GM23338 (cell line): ENCODE results near the gene CDKN2A. TPM values are rescaled to one million over a fixed set of nuclear protein-coding genes. Genes with fewer than 3 reads are reported as not detected.

ENCODE experiments used
- ATAC-seq: fragments of 200-7000 bp; cut with Tn5 transposase; 3 replicates; pipeline ENCODE4 v1.9.1; 2020
- DNase-seq: peaks from one replicate; pipeline ENCODE4 v3.0.0-alpha.2; 2015; ENCODE audit warnings: low spot score
- H2AFZ ChIP-seq: fragments of 200-600 bp; sonication (generic); 2 replicates; pipeline ENCODE4 v1.8.0; 2016; ENCODE audit warnings: antibody characterized with exemption, mild to moderate bottlenecking, moderate library complexity
- H3F3A ChIP-seq: fragments of 200-600 bp; sonication (generic); replicated peaks from 2 replicates; pipeline ENCODE4 v1.8.0; 2017; ENCODE audit warnings: antibody characterized with exemption, mixed run types, low read depth
- H3K27ac ChIP-seq: fragments of 200-600 bp; sonication (generic); 2 replicates; pipeline ENCODE4 v1.6.1; 2016; ENCODE audit warnings: low read depth
- H3K27me3 ChIP-seq: fragments of 200-600 bp; sonication (generic); 2 replicates; pipeline ENCODE4 v1.8.0; 2016; ENCODE audit warnings: mild to moderate bottlenecking, mixed run types, moderate library complexity; ENCODE audit not compliant: insufficient read depth
- H3K36me3 ChIP-seq: fragments of 200-600 bp; sonication (generic); 2 replicates; pipeline ENCODE4 v1.8.0; 2016; ENCODE audit warnings: mild to moderate bottlenecking; ENCODE audit not compliant: insufficient read depth
- H3K4me1 ChIP-seq: fragments of 200-600 bp; sonication (generic); 2 replicates; pipeline ENCODE4 v1.8.0; 2016; ENCODE audit warnings: mild to moderate bottlenecking, moderate library complexity; ENCODE audit not compliant: insufficient read depth
- H3K4me2 ChIP-seq: fragments of 200-600 bp; sonication (generic); 2 replicates; pipeline ENCODE4 v1.7.1; 2017; ENCODE audit warnings: mixed run types
- H3K4me3 ChIP-seq: fragments of 200-600 bp; sonication (generic); 2 replicates; pipeline ENCODE4 v1.6.1; 2016; ENCODE audit warnings: mixed run types
- H3K79me2 ChIP-seq: fragments of 200-600 bp; sonication (generic); replicated peaks from 2 replicates; pipeline ENCODE4 v1.8.0; 2017; ENCODE audit warnings: mild to moderate bottlenecking; ENCODE audit not compliant: insufficient read depth
- H3K9me2 ChIP-seq: fragments of 200-600 bp; sonication (generic); 2 replicates; pipeline ENCODE4 v1.8.0; 2017; ENCODE audit not compliant: insufficient read depth
- H4K20me1 ChIP-seq: fragments of 200-600 bp; sonication (generic); replicated peaks from 2 replicates; pipeline ENCODE4 v1.8.0; 2017; ENCODE audit warnings: mild to moderate bottlenecking; ENCODE audit not compliant: insufficient read depth
- H3K27ac Mint-ChIP-seq: 2 replicates; pipeline ENCODE4 v1.8.0; 2020; ENCODE audit warnings: inconsistent platforms, mild to moderate bottlenecking, moderate library complexity, mixed read lengths
- H3K27me3 Mint-ChIP-seq: 3 replicates; pipeline ENCODE4 v1.8.0; 2022; ENCODE audit warnings: low read depth, mild to moderate bottlenecking, moderate library complexity, mixed read lengths, inconsistent platforms; ENCODE audit not compliant: insufficient read depth, poor library complexity
- H3K36me3 Mint-ChIP-seq: 3 replicates; pipeline ENCODE4 v1.8.0; 2021; ENCODE audit warnings: low read depth, mild to moderate bottlenecking, inconsistent platforms, moderate library complexity, mixed read lengths
- H3K4me1 Mint-ChIP-seq: 3 replicates; pipeline ENCODE4 v1.8.0; 2020; ENCODE audit warnings: mild to moderate bottlenecking, inconsistent platforms, mixed read lengths
- H3K4me3 Mint-ChIP-seq: 3 replicates; pipeline ENCODE4 v1.8.0; 2021; ENCODE audit warnings: moderate library complexity, mild to moderate bottlenecking, inconsistent platforms, mixed read lengths
- H3K9me3 Mint-ChIP-seq: 3 replicates; pipeline ENCODE4 v1.8.0; 2020; ENCODE audit warnings: moderate library complexity, mild to moderate bottlenecking, inconsistent platforms, mixed read lengths
- CREB1 ChIP-seq: fragments of 250-450 bp; sonication (Bioruptor Pico); IDR thresholded peaks from 2 replicates; pipeline ENCODE4 v1.5.0; 2020; ENCODE audit warnings: low read depth, mild to moderate bottlenecking, moderate library complexity
- CTCF ChIP-seq, 2 experiments: fragments of 200-600 bp in 1 of 2; sonication (generic) in 1 of 2; conservative IDR thresholded peaks; 2 replicates each; pipeline versions ENCODE4 v1.5.1 to v1.6.1; 2016 to 2017; ENCODE audit warnings: antibody characterized with exemption in 2 of 2, low read depth in 2 of 2, mild to moderate bottlenecking in 2 of 2, moderate library complexity in 1 of 2
- ETS1 ChIP-seq: IDR thresholded peaks from 2 replicates; pipeline ENCODE4 v1.6.1; 2016; ENCODE audit warnings: antibody characterized with exemption
- EZH2 ChIP-seq: fragments of 200-600 bp; sonication (generic); IDR thresholded peaks from one replicate; pipeline ENCODE4 v1.8.0; 2017; ENCODE audit warnings: antibody characterized with exemption, mild to moderate bottlenecking, low read depth; ENCODE audit not compliant: unreplicated experiment
- EZH2phosphoT487 ChIP-seq: fragments of 200-600 bp; sonication (generic); IDR thresholded peaks from one replicate; pipeline ENCODE4 v1.8.1; 2018; ENCODE audit warnings: antibody characterized with exemption; ENCODE audit not compliant: unreplicated experiment
- JUNB ChIP-seq: IDR thresholded peaks from one replicate; pipeline ENCODE4 v1.6.1; 2016; ENCODE audit warnings: antibody characterized with exemption; ENCODE audit not compliant: unreplicated experiment
- NANOG ChIP-seq: IDR thresholded peaks from 2 replicates; pipeline ENCODE4 v1.6.1; 2016; ENCODE audit warnings: antibody characterized with exemption, borderline replicate concordance
- POLR2AphosphoS5 ChIP-seq: IDR thresholded peaks from 2 replicates; pipeline ENCODE4 v1.6.1; 2016; ENCODE audit warnings: antibody characterized with exemption, low read depth
- STAT1 ChIP-seq: IDR thresholded peaks from one replicate; pipeline ENCODE4 v1.6.1; 2016; ENCODE audit warnings: antibody characterized with exemption; ENCODE audit not compliant: unreplicated experiment
- ZNF114 ChIP-seq: fragments of 250-450 bp; sonication (Bioruptor Pico); IDR thresholded peaks from 2 replicates; pipeline ENCODE4 v1.5.0; 2020; ENCODE audit warnings: mild to moderate bottlenecking, moderate library complexity
- ZNF331 ChIP-seq: fragments of 250-450 bp; sonication (Bioruptor Pico); IDR thresholded peaks from 2 replicates; pipeline ENCODE4 v1.5.0; 2020; ENCODE audit warnings: low read depth, mild to moderate bottlenecking, moderate library complexity
- polyA plus RNA-seq: library from polyadenylated mRNA; unstranded; fragments of >200 nt; fragmentation: Nextera tagmentation; extraction: Ambion mirVana; gene quantifications from 2 replicates; pipeline ENCODE4 v1.2.1, GENCODE V29; 2016
- total RNA-seq: library from RNA; depleted of rRNA; stranded (reverse); fragments of >200 nt; shearing (Covaris generic); gene quantifications from 2 replicates; pipeline ENCODE4 v1.2.3, GENCODE V29; 2014
- TF ChIP-seq, protein P1 (sequence below): IDR thresholded peaks from one replicate; pipeline ENCODE4 v1.6.1; 2018; ENCODE audit warnings: antibody characterized with exemption; ENCODE audit not compliant: unreplicated experiment
- TF ChIP-seq, protein P2 (sequence below): fragments of 250-450 bp; sonication (Bioruptor Pico); IDR thresholded peaks from 2 replicates; pipeline ENCODE4 v1.5.0; 2020; ENCODE audit warnings: mild to moderate bottlenecking, moderate library complexity

The CDKN2A gene
- total and polyA plus RNA-seq, 2 experiments from 2014 or later: 0.87 to 2.7 TPM

GRCh38 chr9:21936161-21936560 is 58.0 kb downstream of the CDKN2A start:
- DNase-seq (no peak), ATAC-seq (no peak)
- Histone ChIP-seq H2AFZ (no peak overlapping the region), H3K27me3 (no peaks in the 10 kb centered on the region), H3K9me2 (no peaks in the 10 kb centered on the region), H3K27ac (no peak overlapping the region), H3K4me3 (no peak overlapping the region), H3K4me2 (no peak overlapping the region), H3K79me2 (no peaks in the 10 kb centered on the region), H4K20me1 (no peaks in the 10 kb centered on the region), H3K4me1 (peaks cover 28% of the 10 kb centered on the region), H3F3A (no peaks in the 10 kb centered on the region), H3K36me3 (0 out of 2 replicates have a peak, but pooled peaks cover 3% of the 10 kb centered on the region)
- peaks cover 6% of the 10 kb centered on the region; the same call in 2 of the 3 replicates for H3K36me3 Mint-ChIP-seq
- TF ChIP-seq CTCF (conservative IDR thresholded peaks at IDR 0.05; ENCODE audit: low read depth in 2 of 2): no peak
- TF ChIP-seq EZH2phosphoT487: no peak
- no peak for TF ChIP-seq EZH2
- no peak for TF ChIP-seq STAT1
- no peak for TF ChIP-seq ZNF114 (CRISPR knock-in tag)
- no peak for TF ChIP-seq JUNB
- TF ChIP-seq, protein P1, sequence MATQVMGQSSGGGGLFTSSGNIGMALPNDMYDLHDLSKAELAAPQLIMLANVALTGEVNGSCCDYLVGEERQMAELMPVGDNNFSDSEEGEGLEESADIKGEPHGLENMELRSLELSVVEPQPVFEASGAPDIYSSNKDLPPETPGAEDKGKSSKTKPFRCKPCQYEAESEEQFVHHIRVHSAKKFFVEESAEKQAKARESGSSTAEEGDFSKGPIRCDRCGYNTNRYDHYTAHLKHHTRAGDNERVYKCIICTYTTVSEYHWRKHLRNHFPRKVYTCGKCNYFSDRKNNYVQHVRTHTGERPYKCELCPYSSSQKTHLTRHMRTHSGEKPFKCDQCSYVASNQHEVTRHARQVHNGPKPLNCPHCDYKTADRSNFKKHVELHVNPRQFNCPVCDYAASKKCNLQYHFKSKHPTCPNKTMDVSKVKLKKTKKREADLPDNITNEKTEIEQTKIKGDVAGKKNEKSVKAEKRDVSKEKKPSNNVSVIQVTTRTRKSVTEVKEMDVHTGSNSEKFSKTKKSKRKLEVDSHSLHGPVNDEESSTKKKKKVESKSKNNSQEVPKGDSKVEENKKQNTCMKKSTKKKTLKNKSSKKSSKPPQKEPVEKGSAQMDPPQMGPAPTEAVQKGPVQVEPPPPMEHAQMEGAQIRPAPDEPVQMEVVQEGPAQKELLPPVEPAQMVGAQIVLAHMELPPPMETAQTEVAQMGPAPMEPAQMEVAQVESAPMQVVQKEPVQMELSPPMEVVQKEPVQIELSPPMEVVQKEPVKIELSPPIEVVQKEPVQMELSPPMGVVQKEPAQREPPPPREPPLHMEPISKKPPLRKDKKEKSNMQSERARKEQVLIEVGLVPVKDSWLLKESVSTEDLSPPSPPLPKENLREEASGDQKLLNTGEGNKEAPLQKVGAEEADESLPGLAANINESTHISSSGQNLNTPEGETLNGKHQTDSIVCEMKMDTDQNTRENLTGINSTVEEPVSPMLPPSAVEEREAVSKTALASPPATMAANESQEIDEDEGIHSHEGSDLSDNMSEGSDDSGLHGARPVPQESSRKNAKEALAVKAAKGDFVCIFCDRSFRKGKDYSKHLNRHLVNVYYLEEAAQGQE: no peak
- no peak for TF ChIP-seq ZNF331 (CRISPR knock-in tag)
- TF ChIP-seq NANOG: no peak
- no peak for TF ChIP-seq ETS1
- TF ChIP-seq CREB1 (CRISPR knock-in tag): no peak
- TF ChIP-seq, protein P2, sequence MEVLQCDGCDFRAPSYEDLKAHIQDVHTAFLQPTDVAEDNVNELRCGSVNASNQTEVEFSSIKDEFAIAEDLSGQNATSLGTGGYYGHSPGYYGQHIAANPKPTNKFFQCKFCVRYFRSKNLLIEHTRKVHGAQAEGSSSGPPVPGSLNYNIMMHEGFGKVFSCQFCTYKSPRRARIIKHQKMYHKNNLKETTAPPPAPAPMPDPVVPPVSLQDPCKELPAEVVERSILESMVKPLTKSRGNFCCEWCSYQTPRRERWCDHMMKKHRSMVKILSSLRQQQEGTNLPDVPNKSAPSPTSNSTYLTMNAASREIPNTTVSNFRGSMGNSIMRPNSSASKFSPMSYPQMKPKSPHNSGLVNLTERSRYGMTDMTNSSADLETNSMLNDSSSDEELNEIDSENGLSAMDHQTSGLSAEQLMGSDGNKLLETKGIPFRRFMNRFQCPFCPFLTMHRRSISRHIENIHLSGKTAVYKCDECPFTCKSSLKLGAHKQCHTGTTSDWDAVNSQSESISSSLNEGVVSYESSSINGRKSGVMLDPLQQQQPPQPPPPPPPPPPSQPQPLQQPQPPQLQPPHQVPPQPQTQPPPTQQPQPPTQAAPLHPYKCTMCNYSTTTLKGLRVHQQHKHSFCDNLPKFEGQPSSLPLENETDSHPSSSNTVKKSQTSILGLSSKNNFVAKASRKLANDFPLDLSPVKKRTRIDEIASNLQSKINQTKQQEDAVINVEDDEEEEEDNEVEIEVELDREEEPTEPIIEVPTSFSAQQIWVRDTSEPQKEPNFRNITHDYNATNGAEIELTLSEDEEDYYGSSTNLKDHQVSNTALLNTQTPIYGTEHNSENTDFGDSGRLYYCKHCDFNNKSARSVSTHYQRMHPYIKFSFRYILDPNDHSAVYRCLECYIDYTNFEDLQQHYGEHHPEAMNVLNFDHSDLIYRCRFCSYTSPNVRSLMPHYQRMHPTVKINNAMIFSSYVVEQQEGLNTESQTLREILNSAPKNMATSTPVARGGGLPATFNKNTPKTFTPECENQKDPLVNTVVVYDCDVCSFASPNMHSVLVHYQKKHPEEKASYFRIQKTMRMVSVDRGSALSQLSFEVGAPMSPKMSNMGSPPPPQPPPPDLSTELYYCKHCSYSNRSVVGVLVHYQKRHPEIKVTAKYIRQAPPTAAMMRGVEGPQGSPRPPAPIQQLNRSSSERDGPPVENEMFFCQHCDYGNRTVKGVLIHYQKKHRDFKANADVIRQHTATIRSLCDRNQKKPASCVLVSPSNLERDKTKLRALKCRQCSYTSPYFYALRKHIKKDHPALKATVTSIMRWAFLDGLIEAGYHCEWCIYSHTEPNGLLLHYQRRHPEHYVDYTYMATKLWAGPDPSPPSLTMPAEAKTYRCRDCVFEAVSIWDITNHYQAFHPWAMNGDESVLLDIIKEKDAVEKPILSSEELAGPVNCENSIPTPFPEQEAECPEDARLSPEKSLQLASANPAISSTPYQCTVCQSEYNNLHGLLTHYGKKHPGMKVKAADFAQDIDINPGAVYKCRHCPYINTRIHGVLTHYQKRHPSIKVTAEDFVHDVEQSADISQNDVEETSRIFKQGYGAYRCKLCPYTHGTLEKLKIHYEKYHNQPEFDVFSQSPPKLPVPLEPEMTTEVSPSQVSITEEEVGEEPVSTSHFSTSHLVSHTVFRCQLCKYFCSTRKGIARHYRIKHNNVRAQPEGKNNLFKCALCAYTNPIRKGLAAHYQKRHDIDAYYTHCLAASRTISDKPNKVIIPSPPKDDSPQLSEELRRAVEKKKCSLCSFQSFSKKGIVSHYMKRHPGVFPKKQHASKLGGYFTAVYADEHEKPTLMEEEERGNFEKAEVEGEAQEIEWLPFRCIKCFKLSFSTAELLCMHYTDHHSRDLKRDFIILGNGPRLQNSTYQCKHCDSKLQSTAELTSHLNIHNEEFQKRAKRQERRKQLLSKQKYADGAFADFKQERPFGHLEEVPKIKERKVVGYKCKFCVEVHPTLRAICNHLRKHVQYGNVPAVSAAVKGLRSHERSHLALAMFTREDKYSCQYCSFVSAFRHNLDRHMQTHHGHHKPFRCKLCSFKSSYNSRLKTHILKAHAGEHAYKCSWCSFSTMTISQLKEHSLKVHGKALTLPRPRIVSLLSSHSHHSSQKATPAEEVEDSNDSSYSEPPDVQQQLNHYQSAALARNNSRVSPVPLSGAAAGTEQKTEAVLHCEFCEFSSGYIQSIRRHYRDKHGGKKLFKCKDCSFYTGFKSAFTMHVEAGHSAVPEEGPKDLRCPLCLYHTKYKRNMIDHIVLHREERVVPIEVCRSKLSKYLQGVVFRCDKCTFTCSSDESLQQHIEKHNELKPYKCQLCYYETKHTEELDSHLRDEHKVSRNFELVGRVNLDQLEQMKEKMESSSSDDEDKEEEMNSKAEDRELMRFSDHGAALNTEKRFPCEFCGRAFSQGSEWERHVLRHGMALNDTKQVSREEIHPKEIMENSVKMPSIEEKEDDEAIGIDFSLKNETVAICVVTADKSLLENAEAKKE (CRISPR knock-in tag): no peak
- TF ChIP-seq POLR2AphosphoS5: no peak
- H3K4me3 Mint-ChIP-seq: no peak overlapping the region
- H3K4me1 Mint-ChIP-seq: peaks cover 36% of the 10 kb centered on the region
- H3K9me3 Mint-ChIP-seq: no peaks in the 10 kb centered on the region
- H3K27me3 Mint-ChIP-seq: peaks cover 3% of the 10 kb centered on the region
- H3K27ac Mint-ChIP-seq: no peak overlapping the region
